Activated CD8-positive, alpha-beta memory T cell treated with anti-CD3 and anti-CD28 coated beads, Interleukin-2, amount 10 ng/mL, durations not matched to agents 7 days and 5 days (primary cell): ENCODE data around the gene GLIS2. TPM values are rescaled to one million over a fixed set of nuclear protein-coding genes. Genes with fewer than 3 reads are reported as not detected.

ENCODE experiments used
- ATAC-seq: fragments of 150-1000 bp; cut with Tn5 transposase; one replicate; pipeline ENCODE4 v1.10.0; 2021; ENCODE audit warnings: moderate library complexity
- CTCF ChIA-PET: fragments of 350-600 bp; sonication (Branson Sonifier 250); formaldehyde crosslinking; loops from one replicate; lab custom pipeline; 2021; ENCODE audit warnings: antibody characterized with exemption; lab: Charles Lee
- DNase-seq: peaks from one replicate; pipeline ENCODE4 v3.0.0-alpha.2; 2020
- H3K27ac Mint-ChIP-seq: one replicate; pipeline ENCODE4 v1.8.0; 2021; ENCODE audit warnings: mild to moderate bottlenecking, mixed read lengths
- H3K27me3 Mint-ChIP-seq: one replicate; pipeline ENCODE4 v1.8.0; 2021; ENCODE audit warnings: mixed read lengths
- H3K36me3 Mint-ChIP-seq: one replicate; pipeline ENCODE4 v1.8.0; 2021; ENCODE audit warnings: mild to moderate bottlenecking, mixed read lengths
- H3K4me1 Mint-ChIP-seq: one replicate; pipeline ENCODE4 v1.8.0; 2021; ENCODE audit warnings: mixed read lengths
- H3K4me3 Mint-ChIP-seq: one replicate; pipeline ENCODE4 v1.8.0; 2021; ENCODE audit warnings: mild to moderate bottlenecking, moderate library complexity, mixed read lengths
- H3K9me3 Mint-ChIP-seq: one replicate; pipeline ENCODE4 v1.8.0; 2022; ENCODE audit warnings: low read depth, mixed read lengths
- total RNA-seq, 2 experiments: library from RNA; stranded (reverse); gene quantifications; one replicate each; pipeline ENCODE4 v1.2.3, GENCODE V29; 2021

Gene GLIS2
- total RNA-seq, 2 experiments from 2014 or later, result 0.55 to 0.63 TPM

GRCh38 chr16:4376126-4376892 is 60.4 kb downstream of the GLIS2 start:
- Mint-ChIP-seq H3K36me3 (no peaks in the 10 kb centered on the region), H3K4me3 (no peak overlapping the region), H3K9me3 (no peaks in the 10 kb centered on the region), H3K27ac (no peak overlapping the region), H3K27me3 (no peaks in the 10 kb centered on the region), H3K4me1 (peaks cover 5% of the 10 kb centered on the region)
- no peak for DNase-seq
- ATAC-seq, result no peak
- CTCF ChIA-PET, result no interaction called here

GRCh38 chr16:4376893-4377572 is 61.2 kb downstream of the GLIS2 start:
- Mint-ChIP-seq H3K4me3 (no peak overlapping the region), H3K36me3 (no peaks in the 10 kb centered on the region), H3K4me1 (peaks cover 5% of the 10 kb centered on the region), H3K9me3 (no peaks in the 10 kb centered on the region), H3K27me3 (no peaks in the 10 kb centered on the region), H3K27ac (no peak overlapping the region)
- ATAC-seq, result no peak
- no peak for DNase-seq
- CTCF ChIA-PET, result no interaction called here

GRCh38 chr16:4377573-4378154 is 61.8 kb downstream of the GLIS2 start:
- ATAC-seq (no peak), DNase-seq (no peak)
- no peak overlapping the region for H3K27ac Mint-ChIP-seq
- no peak overlapping the region for H3K4me3 Mint-ChIP-seq
- H3K4me1 Mint-ChIP-seq, result peaks cover 2% of the 10 kb centered on the region
- H3K9me3 Mint-ChIP-seq, result no peaks in the 10 kb centered on the region
- H3K27me3 Mint-ChIP-seq, result no peaks in the 10 kb centered on the region
- H3K36me3 Mint-ChIP-seq, result no peaks in the 10 kb centered on the region
- CTCF ChIA-PET, result interaction anchor here (2.2 kb wide), 1 partner anchor 32 kb away, joined by 5 read pairs; no protein-coding TSS in a partner anchor

GRCh38 chr16:4378161-4378666 is 62.3 kb downstream of the GLIS2 start:
- H3K9me3 Mint-ChIP-seq, result no peaks in the 10 kb centered on the region
- no peak overlapping the region for H3K4me3 Mint-ChIP-seq
- DNase-seq, result no peak
- CTCF ChIA-PET, result interaction anchor here (2.2 kb wide), 1 partner anchor 31 kb away, joined by 5 read pairs; no protein-coding TSS in a partner anchor
- no peaks in the 10 kb centered on the region for H3K27me3 Mint-ChIP-seq
- peaks cover under 1% of the 10 kb centered on the region for H3K36me3 Mint-ChIP-seq
- H3K27ac Mint-ChIP-seq, result no peak overlapping the region
- peaks cover 2% of the 10 kb centered on the region for H3K4me1 Mint-ChIP-seq
- no peak for ATAC-seq

GRCh38 chr16:4378999-4379690 is 63.3 kb downstream of the GLIS2 start:
- Mint-ChIP-seq H3K4me1 (peaks cover 2% of the 10 kb centered on the region), H3K27me3 (no peaks in the 10 kb centered on the region), H3K4me3 (no peak overlapping the region), H3K36me3 (peaks cover 1% of the 10 kb centered on the region), H3K27ac (no peak overlapping the region), H3K9me3 (no peaks in the 10 kb centered on the region)
- CTCF ChIA-PET, result interaction anchor here (2.2 kb wide), 1 partner anchor 30 kb away, joined by 5 read pairs; no protein-coding TSS in a partner anchor
- DNase-seq, result no peak
- ATAC-seq, result no peak

- peaks cover 3% of the 10 kb centered on the region for H3K36me3 Mint-ChIP-seq
- ATAC-seq, result no peak
These were observed 64.5 kb downstream of the GLIS2 start for GRCh38 chr16:4380119-4381063.

GRCh38 chr16:4381072-4381934 is 65.4 kb downstream of the GLIS2 start:
- Mint-ChIP-seq H3K27ac (no peak overlapping the region), H3K36me3 (peaks cover 4% of the 10 kb centered on the region), H3K9me3 (no peaks in the 10 kb centered on the region), H3K27me3 (no peaks in the 10 kb centered on the region), H3K4me3 (no peak overlapping the region), H3K4me1 (peaks cover 2% of the 10 kb centered on the region)
- CTCF ChIA-PET, result interaction anchor here (0.9 kb wide), 1 partner anchor 23 kb away, joined by 3 read pairs; no protein-coding TSS in a partner anchor
- DNase-seq (no peak), ATAC-seq (no peak)

More at GRCh38 chr16:4380119-4381063, 64.5 kb downstream of the GLIS2 start:
- Mint-ChIP-seq H3K4me1 (peaks cover 2% of the 10 kb centered on the region), H3K27ac (peak overlapping the region; percentile 28), H3K9me3 (no peaks in the 10 kb centered on the region), H3K4me3 (no peak overlapping the region), H3K27me3 (no peaks in the 10 kb centered on the region)
- CTCF ChIA-PET, result interaction anchor here (2.2 kb wide), 1 partner anchor 29 kb away, joined by 5 read pairs; no protein-coding TSS in a partner anchor
- DNase-seq, result no peak

- Mint-ChIP-seq H3K27me3 (no peaks in the 10 kb centered on the region), H3K27ac (no peak overlapping the region), H3K4me1 (peaks cover 2% of the 10 kb centered on the region), H3K36me3 (peaks cover 4% of the 10 kb centered on the region), H3K4me3 (no peak overlapping the region), H3K9me3 (no peaks in the 10 kb centered on the region)
- CTCF ChIA-PET, result interaction anchor here (0.9 kb wide), 1 partner anchor 24 kb away, joined by 3 read pairs; no protein-coding TSS in a partner anchor
- ATAC-seq (no peak), DNase-seq (no peak)
These were observed 66.3 kb downstream of the GLIS2 start for GRCh38 chr16:4381935-4382794.

- Mint-ChIP-seq H3K36me3 (peaks cover 4% of the 10 kb centered on the region), H3K27ac (no peak overlapping the region), H3K27me3 (no peaks in the 10 kb centered on the region), H3K4me1 (peaks cover under 1% of the 10 kb centered on the region), H3K4me3 (no peak overlapping the region), H3K9me3 (no peaks in the 10 kb centered on the region)
- DNase-seq, result no peak
- CTCF ChIA-PET, result no interaction called here
- no peak for ATAC-seq
These were observed 67.0 kb downstream of the GLIS2 start for GRCh38 chr16:4382795-4383357.

- no peaks in the 10 kb centered on the region for H3K27me3 Mint-ChIP-seq
- H3K9me3 Mint-ChIP-seq, result no peaks in the 10 kb centered on the region
- no peak overlapping the region for H3K27ac Mint-ChIP-seq
- CTCF ChIA-PET, result no interaction called here
- no peaks in the 10 kb centered on the region for H3K4me1 Mint-ChIP-seq
- ATAC-seq, result no peak
- peaks cover 4% of the 10 kb centered on the region for H3K36me3 Mint-ChIP-seq
- no peak for DNase-seq
- no peak overlapping the region for H3K4me3 Mint-ChIP-seq
These were observed 68.0 kb downstream of the GLIS2 start for GRCh38 chr16:4383591-4384444.
